HepG2 (cell line): Measurements from ENCODE around the gene MEIOB.

Source experiments
- ATF1 ChIP-seq: IDR thresholded peaks from 2 replicates; pipeline ENCODE4 v1.6.1; 2016; ENCODE audit warnings: mild to moderate bottlenecking, control low read depth
- MTF2 ChIP-seq: sonication (generic); formaldehyde crosslinking; IDR thresholded peaks from 2 replicates; pipeline ENCODE4 v1.5.0; 2020; ENCODE audit warnings: missing genetic modification reagents, borderline replicate concordance
- PBX3 ChIP-seq: sonication (generic); formaldehyde crosslinking; IDR thresholded peaks from 2 replicates; pipeline ENCODE4 v1.8.1; 2023; ENCODE audit warnings: missing genetic modification reagents, inconsistent platforms, borderline replicate concordance
- PHF21A ChIP-seq: sonication (generic); formaldehyde crosslinking; IDR thresholded peaks from 2 replicates; pipeline ENCODE4 v1.5.0; 2020; ENCODE audit warnings: mild to moderate bottlenecking, missing genetic modification reagents
- RFXAP ChIP-seq: sonication (generic); formaldehyde crosslinking; IDR thresholded peaks from 2 replicates; pipeline ENCODE4 v1.4.0; 2020; ENCODE audit warnings: missing genetic modification reagents, borderline replicate concordance
- ZBTB20 ChIP-seq: sonication (generic); formaldehyde crosslinking; IDR thresholded peaks from 2 replicates; pipeline ENCODE4 v1.8.1; 2023; ENCODE audit warnings: missing genetic modification reagents, low read depth, mild to moderate bottlenecking, borderline replicate concordance
- ZFP62 ChIP-seq: sonication (generic); formaldehyde crosslinking; IDR thresholded peaks from 2 replicates; pipeline ENCODE4 v1.4.0; 2020; ENCODE audit warnings: missing genetic modification reagents
- TF ChIP-seq, protein P1 (sequence below): IDR thresholded peaks from 2 replicates; pipeline ENCODE4 v1.6.1; 2012; ENCODE audit warnings: inconsistent platforms

DNA sequence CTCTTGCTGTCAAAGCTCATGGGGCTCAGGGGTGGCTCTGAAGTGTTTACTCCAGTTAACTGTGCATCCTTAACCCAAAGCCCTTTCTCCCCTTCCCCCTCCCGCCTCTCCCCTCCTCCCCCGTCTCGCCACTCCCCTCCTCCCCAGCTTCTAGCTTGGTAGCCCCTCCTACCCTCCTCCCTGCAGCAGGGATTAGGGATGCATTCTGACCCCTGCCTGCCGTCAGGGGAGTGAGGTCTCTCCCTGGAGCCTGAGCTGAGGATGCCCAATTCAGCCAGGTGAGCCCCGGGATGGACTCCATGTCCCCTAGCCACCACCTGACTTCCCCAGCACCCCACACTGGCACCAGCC lies 44.7 kb upstream of the MEIOB start:
- TF ChIP-seq ZBTB20 (CRISPR knock-in tag) (no peak), RFXAP (CRISPR knock-in tag) (no peak), ZFP62 (CRISPR knock-in tag) (no peak), ATF1 (CRISPR knock-in tag) (no peak), MTF2 (no peak), PBX3 (no peak), PHF21A (CRISPR knock-in tag) (no peak)
- TF ChIP-seq, protein P1, sequence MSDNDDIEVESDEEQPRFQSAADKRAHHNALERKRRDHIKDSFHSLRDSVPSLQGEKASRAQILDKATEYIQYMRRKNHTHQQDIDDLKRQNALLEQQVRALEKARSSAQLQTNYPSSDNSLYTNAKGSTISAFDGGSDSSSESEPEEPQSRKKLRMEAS: no peak
